Activated naive CD4-positive, alpha-beta T cell treated with anti-CD3 and anti-CD28 coated beads, Interleukin-2, amount 10 ng/mL, durations not matched to agents 7 days and 5 days (primary cell): ENCODE results near the gene FAT1.

Experiments
- CTCF ChIA-PET: fragments of 350-600 bp; sonication (Branson Sonifier 250); formaldehyde crosslinking; loops from one replicate; lab custom pipeline; 2021; ENCODE audit warnings: antibody characterized with exemption; lab: Charles Lee
- DNase-seq: peaks from one replicate; pipeline ENCODE4 v3.0.0-alpha.2; 2020
- H3K27ac Mint-ChIP-seq: one replicate; pipeline ENCODE4 v1.8.0; 2021; ENCODE audit warnings: mild to moderate bottlenecking, moderate library complexity, mixed read lengths
- H3K27me3 Mint-ChIP-seq: one replicate; pipeline ENCODE4 v1.8.0; 2021; ENCODE audit warnings: mild to moderate bottlenecking, mixed read lengths
- H3K36me3 Mint-ChIP-seq: one replicate; pipeline ENCODE4 v1.8.0; 2021; ENCODE audit warnings: mixed read lengths
- H3K4me1 Mint-ChIP-seq: one replicate; pipeline ENCODE4 v1.8.0; 2021; ENCODE audit warnings: mixed read lengths
- H3K4me3 Mint-ChIP-seq: one replicate; pipeline ENCODE4 v1.8.0; 2021; ENCODE audit warnings: mild to moderate bottlenecking, moderate library complexity, mixed read lengths
- H3K9me3 Mint-ChIP-seq: one replicate; pipeline ENCODE4 v1.8.0; 2021; ENCODE audit warnings: mixed read lengths

FAT1 gene

GRCh38 chr4:186596850-186597390, 126.7 kb downstream of the FAT1 start:
- H3K9me3 Mint-ChIP-seq = no peaks in the 10 kb centered on the region
- DNase-seq = no peak
- no peak overlapping the region for H3K4me3 Mint-ChIP-seq
- no peaks in the 10 kb centered on the region for H3K27me3 Mint-ChIP-seq
- H3K27ac Mint-ChIP-seq = no peak overlapping the region
- CTCF ChIA-PET = no interaction called here
- H3K4me1 Mint-ChIP-seq = no peaks in the 10 kb centered on the region
- no peaks in the 10 kb centered on the region for H3K36me3 Mint-ChIP-seq

GRCh38 chr4:186596346-186596745, 127.3 kb downstream of the FAT1 start:
- no peaks in the 10 kb centered on the region for H3K4me1 Mint-ChIP-seq
- H3K27ac Mint-ChIP-seq = no peak overlapping the region
- DNase-seq = no peak
- H3K4me3 Mint-ChIP-seq = no peak overlapping the region
- no peaks in the 10 kb centered on the region for H3K9me3 Mint-ChIP-seq
- no peaks in the 10 kb centered on the region for H3K36me3 Mint-ChIP-seq
- CTCF ChIA-PET = no interaction called here
- H3K27me3 Mint-ChIP-seq = no peaks in the 10 kb centered on the region

- CTCF ChIA-PET = interaction anchor here (0.6 kb wide), 1 partner anchor 18 kb away, joined by 4 read pairs; no protein-coding TSS in a partner anchor
- Mint-ChIP-seq H3K27ac (no peak overlapping the region), H3K4me1 (no peaks in the 10 kb centered on the region), H3K4me3 (no peak overlapping the region), H3K9me3 (no peaks in the 10 kb centered on the region), H3K36me3 (no peaks in the 10 kb centered on the region), H3K27me3 (no peaks in the 10 kb centered on the region)
- no peak for DNase-seq
These were observed 130.1 kb downstream of the FAT1 start for GRCh38 chr4:186593587-186593973.

GRCh38 chr4:186592966-186593586, 130.6 kb downstream of the FAT1 start:
- H3K27ac Mint-ChIP-seq = no peak overlapping the region
- H3K4me1 Mint-ChIP-seq = no peaks in the 10 kb centered on the region
- DNase-seq = no peak
- no peak overlapping the region for H3K4me3 Mint-ChIP-seq
- CTCF ChIA-PET = no interaction called here
- no peaks in the 10 kb centered on the region for H3K9me3 Mint-ChIP-seq
- no peaks in the 10 kb centered on the region for H3K36me3 Mint-ChIP-seq
- no peaks in the 10 kb centered on the region for H3K27me3 Mint-ChIP-seq

- no peaks in the 10 kb centered on the region for H3K9me3 Mint-ChIP-seq
- no peak for DNase-seq
- H3K4me1 Mint-ChIP-seq = no peaks in the 10 kb centered on the region
- no peaks in the 10 kb centered on the region for H3K36me3 Mint-ChIP-seq
- H3K27ac Mint-ChIP-seq = no peak overlapping the region
- no peak overlapping the region for H3K4me3 Mint-ChIP-seq
- CTCF ChIA-PET = no interaction called here
- H3K27me3 Mint-ChIP-seq = no peaks in the 10 kb centered on the region
These were observed 131.2 kb downstream of the FAT1 start for GRCh38 chr4:186592445-186592844.

GRCh38 chr4:186591651-186592050, 132.0 kb downstream of the FAT1 start:
- CTCF ChIA-PET = no interaction called here
- DNase-seq = no peak
- Mint-ChIP-seq H3K36me3 (no peaks in the 10 kb centered on the region), H3K4me1 (no peaks in the 10 kb centered on the region), H3K9me3 (no peaks in the 10 kb centered on the region), H3K4me3 (no peak overlapping the region), H3K27ac (no peak overlapping the region), H3K27me3 (no peaks in the 10 kb centered on the region)

GRCh38 chr4:186588503-186588902, 135.2 kb downstream of the FAT1 start:
- Mint-ChIP-seq H3K27me3 (no peaks in the 10 kb centered on the region), H3K36me3 (no peaks in the 10 kb centered on the region), H3K9me3 (no peaks in the 10 kb centered on the region), H3K4me1 (no peaks in the 10 kb centered on the region), H3K27ac (no peak overlapping the region), H3K4me3 (no peak overlapping the region)
- CTCF ChIA-PET = interaction anchor here (1.2 to 1.4 kb wide), 2 partner anchors 8 to 10 kb away, joined by 3 read pairs; no protein-coding TSS in a partner anchor
- no peak for DNase-seq

- no peak overlapping the region for H3K4me3 Mint-ChIP-seq
- CTCF ChIA-PET = interaction anchor here (1.0 to 1.6 kb wide), 11 partner anchors 9 to 520 kb away, joined by 3 to 7 read pairs (median 5); no protein-coding TSS in a partner anchor
- H3K27me3 Mint-ChIP-seq = no peaks in the 10 kb centered on the region
- no peaks in the 10 kb centered on the region for H3K4me1 Mint-ChIP-seq
- H3K27ac Mint-ChIP-seq = no peak overlapping the region
- peak; percentile 69 for DNase-seq
- H3K9me3 Mint-ChIP-seq = no peaks in the 10 kb centered on the region
- no peaks in the 10 kb centered on the region for H3K36me3 Mint-ChIP-seq
These were observed 136.1 kb downstream of the FAT1 start for GRCh38 chr4:186587416-186588018.

- no peaks in the 10 kb centered on the region for H3K27me3 Mint-ChIP-seq
- CTCF ChIA-PET = interaction anchor here (1.3 to 1.6 kb wide), 2 partner anchors 288 to 519 kb away, joined by 4 to 7 read pairs; no protein-coding TSS in a partner anchor
- no peaks in the 10 kb centered on the region for H3K4me1 Mint-ChIP-seq
- H3K36me3 Mint-ChIP-seq = no peaks in the 10 kb centered on the region
- peaks cover 3% of the 10 kb centered on the region for H3K9me3 Mint-ChIP-seq
- no peak for DNase-seq
- no peak overlapping the region for H3K4me3 Mint-ChIP-seq
- H3K27ac Mint-ChIP-seq = no peak overlapping the region
These were observed 137.5 kb downstream of the FAT1 start for GRCh38 chr4:186586205-186586604.

- Mint-ChIP-seq H3K36me3 (no peaks in the 10 kb centered on the region), H3K4me3 (no peak overlapping the region), H3K27me3 (no peaks in the 10 kb centered on the region), H3K9me3 (peaks cover 3% of the 10 kb centered on the region), H3K27ac (no peak overlapping the region), H3K4me1 (no peaks in the 10 kb centered on the region)
- no peak for DNase-seq
- CTCF ChIA-PET = no interaction called here
These were observed 138.7 kb downstream of the FAT1 start for GRCh38 chr4:186584912-186585311.

- no peaks in the 10 kb centered on the region for H3K27me3 Mint-ChIP-seq
- no peak overlapping the region for H3K27ac Mint-ChIP-seq
- H3K4me1 Mint-ChIP-seq = no peaks in the 10 kb centered on the region
- H3K9me3 Mint-ChIP-seq = peaks cover 3% of the 10 kb centered on the region
- no peaks in the 10 kb centered on the region for H3K36me3 Mint-ChIP-seq
- DNase-seq = no peak
- CTCF ChIA-PET = no interaction called here
- H3K4me3 Mint-ChIP-seq = no peak overlapping the region
These were observed 142.2 kb downstream of the FAT1 start for GRCh38 chr4:186581421-186581820.

GRCh38 chr4:186580669-186581068, 143.0 kb downstream of the FAT1 start:
- H3K36me3 Mint-ChIP-seq = no peaks in the 10 kb centered on the region
- no peak overlapping the region for H3K27ac Mint-ChIP-seq
- H3K9me3 Mint-ChIP-seq = peaks cover 3% of the 10 kb centered on the region
- no peak overlapping the region for H3K4me3 Mint-ChIP-seq
- H3K4me1 Mint-ChIP-seq = no peaks in the 10 kb centered on the region
- DNase-seq = no peak
- CTCF ChIA-PET = interaction anchor here (1.0 kb wide), 1 partner anchor 9 kb away, joined by 3 read pairs; no protein-coding TSS in a partner anchor
- H3K27me3 Mint-ChIP-seq = no peaks in the 10 kb centered on the region

- CTCF ChIA-PET = interaction anchor here (0.7 kb wide), 1 partner anchor 17 kb away, joined by 5 read pairs; no protein-coding TSS in a partner anchor
- no peak for DNase-seq
- peaks cover 2% of the 10 kb centered on the region for H3K9me3 Mint-ChIP-seq
- no peaks in the 10 kb centered on the region for H3K27me3 Mint-ChIP-seq
- H3K36me3 Mint-ChIP-seq = no peaks in the 10 kb centered on the region
- no peak overlapping the region for H3K4me3 Mint-ChIP-seq
- H3K27ac Mint-ChIP-seq = no peak overlapping the region
- no peaks in the 10 kb centered on the region for H3K4me1 Mint-ChIP-seq
These were observed 153.3 kb downstream of the FAT1 start for GRCh38 chr4:186570193-186570996.

GRCh38 chr4:186569533-186570192, 154.0 kb downstream of the FAT1 start:
- no peak overlapping the region for H3K4me3 Mint-ChIP-seq
- H3K36me3 Mint-ChIP-seq = no peaks in the 10 kb centered on the region
- H3K27ac Mint-ChIP-seq = no peak overlapping the region
- CTCF ChIA-PET = interaction anchor here (0.7 kb wide), 2 partner anchors 17 to 197 kb away, joined by 3 to 5 read pairs; no protein-coding TSS in a partner anchor
- DNase-seq = no peak
- H3K4me1 Mint-ChIP-seq = no peaks in the 10 kb centered on the region
- H3K9me3 Mint-ChIP-seq = peaks cover 2% of the 10 kb centered on the region
- no peaks in the 10 kb centered on the region for H3K27me3 Mint-ChIP-seq
